Calu3 (cell line): ENCODE data around the gene CKAP5. TPM values are rescaled to one million over a fixed set of nuclear protein-coding genes. Genes with fewer than 3 reads are reported as not detected.
A peak's percentile ranks its signal among the peaks of the same experiment; 100 is the strongest.

Experiments
- BruUV-seq: library from RNA; stranded (reverse); fragments of 400-500 nt; replicated peaks from 2 replicates; lab custom pipeline; 2021; lab: Mats Ljungman, UMichigan
- CTCF ChIA-PET: fragments of 300-600 bp; sonication (Branson Sonifier 250); formaldehyde crosslinking; loops from one replicate; lab custom pipeline; 2022; ENCODE audit warnings: antibody characterized with exemption; lab: Charles Lee
- DNase-seq: peaks from one replicate; pipeline ENCODE4 v3.0.0; 2022
- H3K27ac Mint-ChIP-seq: one replicate; pipeline ENCODE4 v1.8.0; 2022; ENCODE audit warnings: mixed read lengths; ENCODE audit not compliant: unreplicated experiment
- H3K27me3 Mint-ChIP-seq: one replicate; pipeline ENCODE4 v1.8.0; 2022; ENCODE audit warnings: mixed read lengths; ENCODE audit not compliant: unreplicated experiment
- H3K36me3 Mint-ChIP-seq: one replicate; pipeline ENCODE4 v1.8.0; 2022; ENCODE audit warnings: mild to moderate bottlenecking, moderate library complexity, mixed read lengths; ENCODE audit not compliant: insufficient read depth, unreplicated experiment
- H3K4me1 Mint-ChIP-seq: one replicate; pipeline ENCODE4 v1.8.0; 2022; ENCODE audit warnings: mild to moderate bottlenecking, low read depth, mixed read lengths; ENCODE audit not compliant: unreplicated experiment
- H3K4me3 Mint-ChIP-seq: one replicate; pipeline ENCODE4 v1.8.0; 2022; ENCODE audit warnings: mild to moderate bottlenecking, low read depth, moderate library complexity, mixed read lengths; ENCODE audit not compliant: unreplicated experiment
- H3K9me3 Mint-ChIP-seq: one replicate; pipeline ENCODE4 v1.8.0; 2022; ENCODE audit warnings: low read depth, mixed read lengths; ENCODE audit not compliant: unreplicated experiment
- intact Hi-C: fragments of 100-400 bp; cut with micrococcal nuclease; formaldehyde crosslinking; loops from one replicate; pipeline ENCODE4 v1.10.0; 2022; ENCODE audit not compliant: unreplicated experiment
- total RNA-seq: library from RNA; stranded (reverse); gene quantifications from 2 replicates; pipeline ENCODE4 v1.2.3, GENCODE V29; 2022
- TF ChIP-seq, protein P1 (sequence below): fragments of 200-600 bp; IDR thresholded peaks from one replicate; pipeline ENCODE4 v1.8.0; 2022; ENCODE audit warnings: antibody characterized with exemption; ENCODE audit not compliant: unreplicated experiment

Gene CKAP5
- total RNA-seq, 1 experiment from 2014 or later = 140 TPM

DNA sequence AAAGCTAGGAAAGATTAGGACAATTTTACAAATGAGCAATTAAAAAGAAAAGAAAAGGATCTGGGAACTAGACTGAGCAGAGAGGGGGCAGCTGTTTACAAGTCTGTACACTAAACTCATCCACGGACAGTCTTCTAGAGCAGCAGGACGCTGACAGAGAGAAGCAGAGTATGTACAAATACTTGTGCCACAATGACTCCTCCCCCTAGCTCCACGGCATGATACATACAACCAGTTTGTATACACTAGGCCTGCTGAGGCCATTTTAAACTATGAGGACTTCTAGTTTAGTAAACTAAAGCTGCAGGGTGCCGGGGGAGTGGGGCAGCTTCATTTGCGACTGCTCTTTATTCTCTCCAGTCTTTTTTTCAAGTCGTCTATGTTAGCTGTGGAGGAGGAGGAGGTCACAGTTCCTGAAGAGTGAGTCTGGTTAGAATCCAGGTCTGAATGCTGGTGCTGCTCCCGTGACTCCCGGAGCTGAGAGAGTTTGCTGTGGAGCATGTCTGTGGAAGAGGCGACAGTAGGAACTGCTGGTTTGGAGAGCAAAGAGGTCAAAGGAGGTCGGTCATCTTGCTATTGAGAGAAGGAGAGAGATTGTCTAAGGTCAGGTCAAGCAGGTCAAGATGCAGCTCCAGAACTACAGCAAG, 102.3 kb downstream of the CKAP5 start:
- CTCF ChIA-PET = interaction anchor here (0.5 kb wide), 1 partner anchor 302 kb away, joined by 5 read pairs; no protein-coding TSS in a partner anchor
- TSS peak; percentile 45 for BruUV-seq
- intact Hi-C loops = no loop called here

DNA sequence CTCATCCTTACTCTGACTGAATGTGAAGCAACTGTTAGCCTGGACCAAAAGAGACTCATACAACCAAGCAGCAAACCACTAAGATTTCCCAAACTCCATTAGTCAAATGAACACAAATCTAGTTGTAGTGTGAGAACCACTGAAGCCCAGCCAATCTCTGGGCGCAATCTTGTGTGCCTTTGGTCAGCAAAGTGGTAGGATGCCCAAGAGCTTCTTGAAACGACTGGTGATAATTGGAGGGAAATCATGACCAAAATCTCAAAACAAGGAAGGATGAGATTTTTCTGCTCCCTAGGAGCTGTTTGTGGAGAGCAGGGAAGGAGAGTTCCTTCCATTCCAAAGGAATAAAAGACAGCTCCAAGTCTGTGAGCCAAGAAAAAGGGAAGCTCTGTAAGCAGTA, 103.0 kb downstream of the CKAP5 start:
- H3K4me1 Mint-ChIP-seq = no peaks in the 10 kb centered on the region
- H3K27ac Mint-ChIP-seq = no peak overlapping the region
- H3K9me3 Mint-ChIP-seq = no peaks in the 10 kb centered on the region
- CTCF ChIA-PET = interaction anchor here (0.5 kb wide), 1 partner anchor 303 kb away, joined by 5 read pairs; no protein-coding TSS in a partner anchor
- DNase-seq = no peak
- TF ChIP-seq, protein P1, sequence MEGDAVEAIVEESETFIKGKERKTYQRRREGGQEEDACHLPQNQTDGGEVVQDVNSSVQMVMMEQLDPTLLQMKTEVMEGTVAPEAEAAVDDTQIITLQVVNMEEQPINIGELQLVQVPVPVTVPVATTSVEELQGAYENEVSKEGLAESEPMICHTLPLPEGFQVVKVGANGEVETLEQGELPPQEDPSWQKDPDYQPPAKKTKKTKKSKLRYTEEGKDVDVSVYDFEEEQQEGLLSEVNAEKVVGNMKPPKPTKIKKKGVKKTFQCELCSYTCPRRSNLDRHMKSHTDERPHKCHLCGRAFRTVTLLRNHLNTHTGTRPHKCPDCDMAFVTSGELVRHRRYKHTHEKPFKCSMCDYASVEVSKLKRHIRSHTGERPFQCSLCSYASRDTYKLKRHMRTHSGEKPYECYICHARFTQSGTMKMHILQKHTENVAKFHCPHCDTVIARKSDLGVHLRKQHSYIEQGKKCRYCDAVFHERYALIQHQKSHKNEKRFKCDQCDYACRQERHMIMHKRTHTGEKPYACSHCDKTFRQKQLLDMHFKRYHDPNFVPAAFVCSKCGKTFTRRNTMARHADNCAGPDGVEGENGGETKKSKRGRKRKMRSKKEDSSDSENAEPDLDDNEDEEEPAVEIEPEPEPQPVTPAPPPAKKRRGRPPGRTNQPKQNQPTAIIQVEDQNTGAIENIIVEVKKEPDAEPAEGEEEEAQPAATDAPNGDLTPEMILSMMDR = no peak
- intact Hi-C loops = no loop called here
- H3K4me3 Mint-ChIP-seq = no peak overlapping the region
- BruUV-seq = no TSS peak
- peaks cover 50% of the 10 kb centered on the region for H3K36me3 Mint-ChIP-seq
- H3K27me3 Mint-ChIP-seq = no peaks in the 10 kb centered on the region

More for the DNA sequence above, 102.3 kb downstream of the CKAP5 start:
- Mint-ChIP-seq H3K27me3 (no peaks in the 10 kb centered on the region), H3K36me3 (peaks cover 45% of the 10 kb centered on the region), H3K27ac (no peak overlapping the region), H3K4me1 (no peaks in the 10 kb centered on the region), H3K9me3 (no peaks in the 10 kb centered on the region), H3K4me3 (no peak overlapping the region)
- no peak for DNase-seq
- TF ChIP-seq, protein P1 = no peak

DNA sequence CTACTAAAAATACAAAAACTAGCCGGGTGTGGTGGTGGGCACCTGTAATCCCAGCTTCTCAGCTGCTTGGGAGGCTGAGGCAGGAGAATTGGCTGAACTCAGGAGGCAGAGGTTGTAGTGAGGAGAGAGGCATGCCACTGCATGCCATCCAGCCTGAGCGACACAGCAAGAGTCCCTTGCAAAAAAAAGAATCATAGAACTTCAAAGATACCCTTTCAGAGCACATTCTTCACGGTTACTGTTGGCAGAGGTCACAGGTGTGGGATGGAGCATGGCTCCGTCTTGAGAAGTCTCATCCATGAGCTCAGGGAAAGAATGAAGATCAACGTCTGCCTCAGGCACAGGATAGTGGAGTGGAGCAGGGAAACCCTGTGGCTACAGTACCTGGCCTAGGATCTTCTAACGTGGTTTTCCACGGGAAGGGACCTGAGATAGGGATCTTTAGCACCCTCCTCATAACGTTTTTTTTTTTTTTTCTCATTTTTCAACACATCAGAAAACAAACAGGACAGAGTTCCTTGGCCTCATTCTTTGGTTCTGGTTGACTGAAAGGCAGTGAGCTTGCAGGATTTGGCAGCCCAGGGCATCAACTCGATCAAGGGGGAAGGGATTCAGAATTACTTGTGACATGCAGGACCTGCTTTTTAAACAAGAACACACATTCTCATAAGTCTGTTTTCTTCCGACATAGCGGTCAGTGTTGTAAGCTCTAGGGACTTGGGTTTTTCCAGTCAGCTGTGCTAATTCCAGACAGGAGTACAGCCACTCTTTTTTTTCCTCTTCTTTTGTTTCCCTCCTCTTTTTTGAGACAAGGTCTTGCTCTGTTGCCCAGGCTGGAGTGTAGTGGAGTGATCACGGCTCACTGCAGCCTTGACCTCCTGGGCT, 104.2 kb downstream of the CKAP5 start:
- TF ChIP-seq, protein P1 = no peak
- Mint-ChIP-seq H3K36me3 (peaks cover 47% of the 10 kb centered on the region), H3K4me1 (no peaks in the 10 kb centered on the region), H3K27me3 (no peaks in the 10 kb centered on the region), H3K27ac (no peak overlapping the region), H3K9me3 (no peaks in the 10 kb centered on the region), H3K4me3 (no peak overlapping the region)
- no TSS peak for BruUV-seq
- CTCF ChIA-PET = no interaction called here
- DNase-seq = no peak
- intact Hi-C loops = no loop called here

DNA sequence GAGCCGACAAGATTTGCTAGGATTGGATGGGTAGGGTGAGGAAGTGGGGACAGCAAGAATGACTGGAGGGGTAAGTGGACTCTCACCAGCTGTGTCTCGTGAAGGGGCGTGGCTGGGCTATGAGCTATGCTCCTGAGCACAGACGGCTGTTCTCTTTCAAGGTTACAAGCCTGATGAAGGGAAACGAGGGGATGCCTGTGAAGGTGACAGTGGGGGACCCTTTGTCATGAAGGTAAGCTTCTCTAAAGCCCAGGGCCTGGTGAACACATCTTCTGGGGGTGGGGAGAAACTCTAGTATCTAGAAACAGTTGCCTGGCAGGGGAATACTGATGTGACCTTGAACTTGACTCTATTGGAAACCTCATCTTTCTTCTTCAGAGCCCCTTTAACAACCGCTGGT, 107.2 kb downstream of the CKAP5 start:
- Mint-ChIP-seq H3K4me3 (no peak overlapping the region), H3K27ac (no peak overlapping the region), H3K9me3 (no peaks in the 10 kb centered on the region), H3K4me1 (no peaks in the 10 kb centered on the region), H3K27me3 (no peaks in the 10 kb centered on the region), H3K36me3 (peaks cover 33% of the 10 kb centered on the region)
- DNase-seq = no peak
- BruUV-seq = no TSS peak
- intact Hi-C loops = no loop called here
- TF ChIP-seq, protein P1 = no peak
- CTCF ChIA-PET = no interaction called here
